Vagina (tissue), 2 donors: Measurements from ENCODE around the gene AGK.

Experiments used
- POLR2AphosphoS5 ChIP-seq, 2 donors: sonication (generic); formaldehyde crosslinking; IDR thresholded peaks; one replicate each; pipeline ENCODE4 v1.9.0; 2017; ENCODE audit warnings: antibody characterized with exemption in 2 of 2, mild to moderate bottlenecking in 2 of 2, low read depth in 1 of 2; ENCODE audit not compliant: insufficient read depth in 1 of 2
- TF ChIP-seq, protein P1 (sequence below), 3 experiments: fragments of 450-650 bp in 2 of 3; fragments of 200-600 bp in 1 of 3; sonication (generic) in 1 of 3; IDR thresholded peaks; one replicate each; pipeline ENCODE4 v1.5.1; 2017 to 2019; ENCODE audit warnings: antibody characterized with exemption in 3 of 3, mild to moderate bottlenecking in 2 of 3, moderate library complexity in 2 of 3

DNA sequence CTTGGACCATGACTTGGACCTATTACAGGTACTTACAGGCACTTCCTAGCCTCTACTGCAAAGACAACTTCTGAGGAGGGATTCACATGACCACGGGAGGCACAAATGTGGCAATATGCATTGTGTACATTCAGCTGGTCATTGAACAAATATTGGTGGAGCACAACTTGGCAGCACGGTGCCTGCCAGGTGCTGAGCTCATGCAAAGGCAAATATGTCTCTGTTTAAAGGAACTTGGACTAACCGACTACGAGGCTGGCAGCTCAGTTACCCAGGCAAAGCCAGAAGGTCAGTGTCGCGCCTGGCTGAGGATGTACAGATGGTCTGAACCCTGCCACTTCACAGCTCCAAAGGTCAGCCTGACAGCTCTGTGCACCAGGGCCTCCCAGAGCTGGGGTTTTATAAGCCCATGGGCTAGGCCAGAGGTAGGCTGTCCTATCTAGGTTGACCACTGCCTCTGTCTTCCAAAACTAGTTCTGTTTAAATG lies 144.6 kb downstream of the AGK start:
- no peak for TF ChIP-seq POLR2AphosphoS5 (IDR thresholded peaks at IDR 0.05; ENCODE audit: insufficient read depth in 1 of 2, low read depth in 1 of 2)
- TF ChIP-seq, protein P1, sequence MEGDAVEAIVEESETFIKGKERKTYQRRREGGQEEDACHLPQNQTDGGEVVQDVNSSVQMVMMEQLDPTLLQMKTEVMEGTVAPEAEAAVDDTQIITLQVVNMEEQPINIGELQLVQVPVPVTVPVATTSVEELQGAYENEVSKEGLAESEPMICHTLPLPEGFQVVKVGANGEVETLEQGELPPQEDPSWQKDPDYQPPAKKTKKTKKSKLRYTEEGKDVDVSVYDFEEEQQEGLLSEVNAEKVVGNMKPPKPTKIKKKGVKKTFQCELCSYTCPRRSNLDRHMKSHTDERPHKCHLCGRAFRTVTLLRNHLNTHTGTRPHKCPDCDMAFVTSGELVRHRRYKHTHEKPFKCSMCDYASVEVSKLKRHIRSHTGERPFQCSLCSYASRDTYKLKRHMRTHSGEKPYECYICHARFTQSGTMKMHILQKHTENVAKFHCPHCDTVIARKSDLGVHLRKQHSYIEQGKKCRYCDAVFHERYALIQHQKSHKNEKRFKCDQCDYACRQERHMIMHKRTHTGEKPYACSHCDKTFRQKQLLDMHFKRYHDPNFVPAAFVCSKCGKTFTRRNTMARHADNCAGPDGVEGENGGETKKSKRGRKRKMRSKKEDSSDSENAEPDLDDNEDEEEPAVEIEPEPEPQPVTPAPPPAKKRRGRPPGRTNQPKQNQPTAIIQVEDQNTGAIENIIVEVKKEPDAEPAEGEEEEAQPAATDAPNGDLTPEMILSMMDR (IDR thresholded peaks at IDR 0.05): no peak
